OCI-LY3 (cell line): ENCODE data around the gene LIN28B.

Source experiments
- EZH2phosphoT487 ChIP-seq: fragments of 200-600 bp; shearing (Covaris generic); IDR thresholded peaks from 2 replicates; pipeline ENCODE4 v1.6.1; 2018; ENCODE audit warnings: antibody characterized with exemption, mixed run types, low read depth
- TF ChIP-seq, protein P1 (sequence below): fragments of 200-600, 300-600 bp; sonication (generic); IDR thresholded peaks from 2 replicates; pipeline ENCODE4 v1.5.1; 2014; ENCODE audit warnings: antibody characterized with exemption, low read length, low read depth

DNA sequence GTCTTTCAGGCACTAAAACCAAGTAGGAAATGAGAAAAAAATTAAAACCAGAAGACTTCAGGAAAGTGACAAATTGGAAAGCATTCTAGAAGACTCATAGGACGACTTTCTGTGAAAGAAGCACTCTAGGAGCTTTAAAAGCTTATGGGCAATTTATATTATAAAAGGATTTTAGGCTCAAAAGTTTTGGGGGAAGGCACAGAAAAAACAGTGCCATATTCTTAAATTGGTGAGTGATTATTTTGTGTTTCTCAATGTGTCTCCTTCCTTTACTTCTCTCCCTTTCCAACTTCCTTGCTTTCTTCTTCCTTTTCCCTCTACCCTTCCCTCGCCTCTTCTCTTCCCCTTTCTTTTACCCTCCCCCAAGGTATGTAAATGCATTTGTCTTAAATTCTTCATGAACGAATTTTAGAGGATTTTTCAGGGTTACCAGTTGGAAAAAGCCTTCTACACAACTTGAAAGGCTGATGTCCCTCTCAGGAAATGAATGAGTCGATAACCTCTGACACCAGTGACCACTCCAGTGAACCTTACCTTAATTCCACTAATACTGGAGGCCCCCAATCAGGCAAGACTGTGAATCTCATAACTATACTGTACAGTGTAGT lies 2.6 kb upstream of the LIN28B start:
- TF ChIP-seq, protein P1, sequence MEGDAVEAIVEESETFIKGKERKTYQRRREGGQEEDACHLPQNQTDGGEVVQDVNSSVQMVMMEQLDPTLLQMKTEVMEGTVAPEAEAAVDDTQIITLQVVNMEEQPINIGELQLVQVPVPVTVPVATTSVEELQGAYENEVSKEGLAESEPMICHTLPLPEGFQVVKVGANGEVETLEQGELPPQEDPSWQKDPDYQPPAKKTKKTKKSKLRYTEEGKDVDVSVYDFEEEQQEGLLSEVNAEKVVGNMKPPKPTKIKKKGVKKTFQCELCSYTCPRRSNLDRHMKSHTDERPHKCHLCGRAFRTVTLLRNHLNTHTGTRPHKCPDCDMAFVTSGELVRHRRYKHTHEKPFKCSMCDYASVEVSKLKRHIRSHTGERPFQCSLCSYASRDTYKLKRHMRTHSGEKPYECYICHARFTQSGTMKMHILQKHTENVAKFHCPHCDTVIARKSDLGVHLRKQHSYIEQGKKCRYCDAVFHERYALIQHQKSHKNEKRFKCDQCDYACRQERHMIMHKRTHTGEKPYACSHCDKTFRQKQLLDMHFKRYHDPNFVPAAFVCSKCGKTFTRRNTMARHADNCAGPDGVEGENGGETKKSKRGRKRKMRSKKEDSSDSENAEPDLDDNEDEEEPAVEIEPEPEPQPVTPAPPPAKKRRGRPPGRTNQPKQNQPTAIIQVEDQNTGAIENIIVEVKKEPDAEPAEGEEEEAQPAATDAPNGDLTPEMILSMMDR = no peak
- TF ChIP-seq EZH2phosphoT487 = no peak
